GM12878 (cell line): Measurements from ENCODE around the gene DOCK9. TPM values are rescaled to one million over a fixed set of nuclear protein-coding genes. Genes with fewer than 3 reads are reported as not detected.
A peak's percentile ranks its signal among the peaks of the same experiment; 100 is the strongest.

Experiments used
- ATAC-seq: fragments of 200-7000 bp; cut with Tn5 transposase; 3 replicates; pipeline ENCODE4 v1.9.1; 2020; ENCODE audit warnings: mild to moderate bottlenecking, moderate library complexity
- BruUV-seq: library from RNA; stranded (reverse); fragments of 400-500 nt; replicated peaks from 2 replicates; lab custom pipeline; 2021; lab: Mats Ljungman, UMichigan
- CTCF ChIA-PET: fragments of 300-600 bp; sonication (Branson Sonifier 250); formaldehyde crosslinking; extraction: SDS; loops from one replicate; lab custom pipeline; 2021; ENCODE audit warnings: inconsistent platforms; lab: Yijun Ruan, JAX
- POLR2A ChIA-PET: fragments of 350-600 bp; formaldehyde crosslinking; extraction: SDS; loops from one replicate; lab custom pipeline; 2021; ENCODE audit warnings: inconsistent platforms; lab: Charles Lee
- RAD21 ChIA-PET: fragments of 300-600 bp; sonication (Branson Sonifier 250); formaldehyde crosslinking; loops from one replicate; lab custom pipeline; 2023; ENCODE audit warnings: antibody characterized with exemption; ENCODE audit not compliant: unreplicated experiment; lab: Charles Lee
- SMC1A ChIA-PET: fragments of 300-600 bp; sonication (Branson Sonifier 250); formaldehyde crosslinking; loops from one replicate; lab custom pipeline; 2023; ENCODE audit not compliant: unreplicated experiment, uncharacterized antibody; lab: Charles Lee
- DNase-seq: peaks from one replicate; pipeline ENCODE4 v3.0.0-alpha.2; 2011; ENCODE audit warnings: low read depth, low spot score
- FAIRE-seq: peaks from 3 replicates; lab custom pipeline; 2011; peaks lifted over from hg19 to GRCh38; lab: Jason Lieb, UNC
- H2AFZ ChIP-seq: 2 replicates; pipeline ENCODE4 v1.6.0; 2011; ENCODE audit warnings: low read depth, low read length, control low read depth; ENCODE audit not compliant: control insufficient read depth
- H3K27ac ChIP-seq: 2 replicates; pipeline ENCODE4 v1.5.1; 2011; ENCODE audit warnings: control low read depth; ENCODE audit not compliant: control insufficient read depth, insufficient read depth
- H3K27me3 ChIP-seq, 2 experiments: replicated peaks in 1 of 2; 2 replicates each; pipeline versions ENCODE4 v1.6.0 to v1.6.1; 2011; ENCODE audit warnings: low read length in 1 of 2; ENCODE audit not compliant: control insufficient read depth in 2 of 2, insufficient read depth in 2 of 2
- H3K36me3 ChIP-seq, 2 experiments: 2 replicates each; pipeline ENCODE4 v1.5.1; 2011; ENCODE audit warnings: low read length in 1 of 2; ENCODE audit not compliant: control insufficient read depth in 2 of 2, insufficient read depth in 2 of 2
- H3K4me1 ChIP-seq: 2 replicates; pipeline ENCODE4 v1.6.1; 2011; ENCODE audit warnings: mild to moderate bottlenecking, low read length, moderate library complexity, mixed read lengths; ENCODE audit not compliant: control insufficient read depth, insufficient read depth
- H3K4me2 ChIP-seq: 2 replicates; pipeline ENCODE4 v1.6.0; 2011; ENCODE audit warnings: control low read depth; ENCODE audit not compliant: control insufficient read depth, insufficient read depth
- H3K4me3 ChIP-seq: fragments of 200-600 bp; sonication (generic); 2 replicates; pipeline ENCODE4 v1.5.1; 2016
- H3K79me2 ChIP-seq: 2 replicates; pipeline ENCODE4 v1.6.0; 2011; ENCODE audit warnings: low read length; ENCODE audit not compliant: control insufficient read depth, insufficient read depth
- H3K9ac ChIP-seq: 2 replicates; pipeline ENCODE4 v1.8.0; 2011; ENCODE audit warnings: low read length, control low read depth, mixed read lengths; ENCODE audit not compliant: control insufficient read depth, insufficient read depth
- H3K9me3 ChIP-seq: replicated peaks from 3 replicates; pipeline ENCODE4 v1.5.1; 2011; ENCODE audit warnings: mild to moderate bottlenecking, low read length; ENCODE audit not compliant: control insufficient read depth, insufficient read depth
- H4K20me1 ChIP-seq: 2 replicates; pipeline ENCODE4 v1.6.0; 2011; ENCODE audit not compliant: control insufficient read depth, insufficient read depth
- BHLHE40 ChIP-seq, 2 experiments: fragments of 450-650 bp in 1 of 2; IDR thresholded peaks; 2 replicates each; pipeline ENCODE4 v1.6.1; 2011 to 2017; ENCODE audit warnings: low read depth in 2 of 2, borderline replicate concordance in 1 of 2, improper control_type of control experiment in 1 of 2, low read length in 1 of 2, mild to moderate bottlenecking in 1 of 2
- MYB ChIP-seq: fragments of 150-350 bp; IDR thresholded peaks from 2 replicates; pipeline ENCODE4 v1.6.1; 2014; ENCODE audit warnings: mild to moderate bottlenecking, low read depth, low read length, borderline replicate concordance
- PBX3 ChIP-seq: IDR thresholded peaks from 2 replicates; pipeline ENCODE4 v1.6.1; 2011; ENCODE audit warnings: mild to moderate bottlenecking, low read depth, low read length, moderate library complexity; ENCODE audit not compliant: insufficient replicate concordance
- STAT3 ChIP-seq: IDR thresholded peaks from 2 replicates; pipeline ENCODE4 v1.6.1; 2011; ENCODE audit warnings: low read depth, low read length, improper control_type of control experiment
- USF1 ChIP-seq: IDR thresholded peaks from 2 replicates; pipeline ENCODE4 v1.6.1; 2011; ENCODE audit warnings: borderline replicate concordance, low read depth, mild to moderate bottlenecking, moderate library complexity, mixed read lengths, low read length; ENCODE audit not compliant: insufficient read depth; ENCODE audit errors: extremely low read length
- WGBS: methylation state at CpG from one replicate; pipeline ENCODE4 v1.1.6; 2016; ENCODE audit warnings: low lambda C conversion rate; ENCODE audit not compliant: insufficient replicate concordance, insufficient coverage; ENCODE audit errors: missing lambda C conversion rate; 5-methylcytosine and 5-hydroxymethylcytosine counted together
- in situ Hi-C: fragments of 300-500 bp; cut with MboI; formaldehyde crosslinking; loops from 9 replicates; pipeline ENCODE4 v1.14.3; 2018; ENCODE audit warnings: mixed read lengths
- intact Hi-C: fragments of 100-400 bp; cut with micrococcal nuclease; formaldehyde crosslinking; loops from one replicate; pipeline ENCODE4 v1.14.2; 2022; ENCODE audit not compliant: unreplicated experiment
- polyA plus RNA-seq, 11 experiments: library from polyadenylated mRNA; depleted of rRNA in 4 of 11; unstranded in 6 of 11; stranded (reverse) in 5 of 11; fragments of >200 nt; fragmentation: Nextera tagmentation in 4 of 11; fragmentation: Illumina TruSeq in 1 of 11; extraction: Ambion mirVana in 4 of 11; extraction: Trizol in 1 of 11; gene quantifications; 1 replicate in 1 of 11; 2 replicates in 10 of 11; pipeline versions ENCODE4 v1.2.1 to v1.2.3, GENCODE V29; 2011 to 2016; ENCODE audit warnings: inconsistent platforms in 2 of 11, missing spikeins in 2 of 11, low read depth in 1 of 11
- total RNA-seq, 4 experiments: library from RNA; depleted of rRNA in 3 of 4; stranded (reverse); fragments of >200 nt in 3 of 4; fragmentation: Illumina TruSeq in 1 of 4; extraction: Trizol in 1 of 4; gene quantifications; 2 replicates each; pipeline versions ENCODE4 v1.2.1 to v1.2.3, GENCODE V29; 2013 to 2021

Gene DOCK9
- total and polyA plus RNA-seq, 10 of the 15 experiments (the other 5 are each of a cell fraction or from before 2014, with no cell fraction given) = 0.09 to 2.9 (median 0.74) TPM

DNA sequence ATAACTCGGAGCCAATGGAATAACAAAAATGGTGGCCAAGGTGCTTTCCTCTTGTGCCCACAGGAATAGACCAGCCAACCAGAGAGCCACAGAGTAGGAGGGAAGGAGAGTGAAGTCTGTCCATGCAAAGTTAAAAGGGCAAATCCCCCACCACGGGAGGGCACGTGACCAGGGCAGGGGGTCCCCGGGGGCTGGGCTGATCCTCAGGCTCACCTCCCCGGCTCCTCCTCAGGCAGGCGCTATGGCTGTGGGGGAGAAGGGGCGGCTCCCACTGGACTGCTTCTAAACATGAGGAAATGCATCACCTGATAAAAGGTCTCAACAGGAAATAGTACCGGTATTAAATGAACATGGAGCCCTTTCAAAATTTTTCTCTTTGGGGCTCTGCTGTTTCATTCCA, 152.2 kb downstream of the DOCK9 start:
- H3K27me3 ChIP-seq = no peaks in the 10 kb centered on the region
- H3K9me3 ChIP-seq = no peaks in the 10 kb centered on the region
- WGBS = 15% methylated on average over 8 of the region's 8 CpGs
- SMC1A ChIA-PET = interaction anchor here (1.2 kb wide), 1 partner anchor 14 kb away, joined by 4 read pairs; no protein-coding TSS in a partner anchor
- intact Hi-C loops = no loop called here
- TF ChIP-seq PBX3 (no peak), BHLHE40 (IDR thresholded peaks at IDR 0.05; ENCODE audit: borderline replicate concordance in 1 of 2, low read depth in 2 of 2, low read length in 1 of 2) (peak in 1 of 2 experiments; percentile 57; a peak in 1 of 4 replicates), MYB (no peak), USF1 (peak; percentile 14), STAT3 (no peak)
- TF ChIP-seq, all 136 proteins: peak for 2
- in situ Hi-C loops = no loop called here
- POLR2A ChIA-PET = interaction anchor here (1.1 kb wide), 1 partner anchor 13 kb away, joined by 3 read pairs; no protein-coding TSS in a partner anchor
- no peak for FAIRE-seq
- RAD21 ChIA-PET = interaction anchor here (0.9 kb wide), 1 partner anchor 10 kb away, joined by 3 read pairs; no protein-coding TSS in a partner anchor
- Histone ChIP-seq H3K36me3 (no peaks in the 10 kb centered on the region), H3K4me2 (no peak overlapping the region), H3K4me3 (no peak overlapping the region), H3K79me2 (no peaks in the 10 kb centered on the region), H3K27ac (no peak overlapping the region), H3K9ac (no peak overlapping the region), H4K20me1 (no peaks in the 10 kb centered on the region), H3K4me1 (no peaks in the 10 kb centered on the region), H2AFZ (no peak overlapping the region)
- no peak for ATAC-seq
- CTCF ChIA-PET = interaction anchor here (1.5 to 2.9 kb wide), 3 partner anchors 12 to 17 kb away, joined by 6 to 9 read pairs (median 8); no protein-coding TSS in a partner anchor
- no peak for DNase-seq
- BruUV-seq = no TSS peak
